HG03520 (cell line): ENCODE results near the gene LAMTOR5.
A peak's percentile ranks its signal among the peaks of the same experiment; 100 is the strongest.
"Not testable (repeated sequence)": the region's sequence is repeated elsewhere in the genome, so short reads cannot be mapped to it uniquely, and the experiment has no call there.

Experiments used
- ATAC-seq: cut with Tn5 transposase; IDR thresholded peaks from one replicate; pipeline ENCODE4 v1.9.1; 2021; ENCODE audit warnings: mild to moderate bottlenecking, moderate library complexity; ENCODE audit not compliant: unreplicated experiment

LAMTOR5 gene

DNA sequence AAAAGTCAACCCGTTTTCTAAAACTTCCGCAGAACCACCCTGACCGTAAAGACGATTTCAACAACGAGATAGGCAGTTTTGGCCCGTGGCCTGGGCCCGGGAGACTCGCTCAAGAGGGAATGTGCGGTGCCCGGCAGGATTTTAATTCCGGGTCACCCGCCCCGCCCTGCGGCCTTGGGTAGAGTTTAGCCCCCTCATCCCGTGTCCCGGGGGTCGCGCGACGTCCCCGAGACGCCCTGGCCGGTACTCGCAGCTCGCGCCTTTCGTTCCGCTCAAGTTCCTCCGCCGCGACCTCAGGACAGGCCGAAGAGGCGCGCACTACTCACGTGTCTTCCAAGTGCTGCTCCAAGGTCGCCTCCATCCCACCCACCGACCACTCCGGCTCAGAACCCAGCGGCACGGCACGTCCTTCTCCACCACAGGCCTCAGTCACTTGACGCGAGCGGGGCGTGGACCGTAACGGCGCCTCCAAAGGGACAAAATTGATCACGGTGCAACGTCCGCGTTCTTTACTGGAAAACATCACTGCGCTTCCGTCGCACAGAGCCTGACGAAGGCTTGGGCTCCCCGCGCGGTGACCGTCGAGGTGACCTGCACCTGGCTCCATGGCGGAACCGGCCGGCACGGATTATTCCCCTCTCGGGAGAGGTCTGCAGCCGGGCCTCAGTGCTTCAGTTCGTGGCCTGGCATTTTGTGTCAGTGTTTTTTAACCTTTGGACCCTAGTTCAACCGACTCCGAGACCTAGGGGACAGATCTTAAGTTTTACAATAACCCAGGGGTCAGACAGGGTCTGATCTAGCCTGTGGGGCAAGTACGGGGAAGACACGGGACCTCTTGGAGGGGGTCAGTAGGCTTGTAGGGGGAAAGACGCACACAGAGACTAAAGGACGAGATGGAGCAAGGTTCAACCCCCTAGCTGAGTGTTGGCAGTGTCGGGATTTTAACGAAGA is at the start of gene LAMTOR5:
Gene LAMTOR5 (minus strand): TSS at position 435 of the 951 bp plus-strand sequence. CDS start 74 bp downstream, at position 361.
- ATAC-seq: peak; percentile 87

DNA sequence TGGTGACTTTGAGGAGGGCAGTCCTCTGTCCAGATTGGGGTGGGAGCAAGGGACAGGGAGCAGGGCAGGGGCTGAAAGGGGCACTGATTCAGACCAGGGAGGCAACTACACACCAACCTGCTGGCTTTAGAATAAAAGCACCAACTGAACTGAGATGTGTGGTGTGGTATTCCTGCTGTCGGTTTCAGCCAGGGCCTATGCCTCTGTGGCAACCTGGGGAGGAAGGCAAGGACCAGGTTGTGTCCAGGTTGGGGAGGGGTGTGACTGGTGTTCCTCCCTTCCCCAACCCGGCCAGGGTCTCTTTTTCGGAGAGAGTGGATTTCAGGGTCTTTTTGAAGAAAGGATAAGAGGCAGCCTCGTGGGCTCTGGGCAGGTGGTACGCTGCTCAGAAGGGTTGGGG is 49.7 kb upstream of the LAMTOR5 start:
- ATAC-seq: no peak

DNA sequence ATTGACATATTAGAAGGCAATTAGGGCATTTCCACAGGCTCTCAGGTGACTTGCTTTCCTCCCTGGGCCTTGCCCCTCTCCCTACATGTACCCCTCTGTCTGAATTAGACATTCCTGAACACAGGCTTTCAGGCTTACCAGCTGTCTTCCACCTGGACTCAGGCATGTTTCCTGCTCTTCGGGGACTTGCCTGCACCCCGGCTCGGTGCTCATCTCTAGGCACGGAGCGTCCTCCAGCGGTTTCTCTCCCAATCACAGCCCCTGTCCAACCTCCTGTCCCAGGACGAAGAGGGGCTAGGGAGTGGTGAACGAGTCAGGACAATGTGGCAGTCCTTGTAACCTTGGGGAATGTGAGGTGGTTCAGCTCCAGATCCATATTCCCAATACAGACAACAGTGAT is 47.7 kb upstream of the LAMTOR5 start:
- ATAC-seq: no peak

DNA sequence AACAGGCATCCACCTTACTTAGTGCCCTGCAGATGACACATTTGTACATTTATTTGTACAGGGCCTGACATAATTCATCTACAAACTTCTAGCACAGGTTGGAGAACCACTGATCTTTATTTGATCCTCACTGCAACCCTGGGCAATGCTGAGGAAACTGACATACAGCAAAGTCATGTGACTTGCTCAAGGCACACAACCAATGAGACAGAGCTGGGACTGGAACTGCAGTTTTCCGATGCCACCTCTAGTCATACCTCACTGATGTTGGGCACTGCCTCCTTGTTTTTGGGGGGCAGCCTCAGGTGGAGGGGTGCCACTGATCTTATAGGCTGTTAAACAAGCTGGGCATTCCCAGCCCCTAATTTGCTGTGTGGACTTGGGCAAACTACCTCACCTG is 46.8 kb upstream of the LAMTOR5 start:
- ATAC-seq: no peak

DNA sequence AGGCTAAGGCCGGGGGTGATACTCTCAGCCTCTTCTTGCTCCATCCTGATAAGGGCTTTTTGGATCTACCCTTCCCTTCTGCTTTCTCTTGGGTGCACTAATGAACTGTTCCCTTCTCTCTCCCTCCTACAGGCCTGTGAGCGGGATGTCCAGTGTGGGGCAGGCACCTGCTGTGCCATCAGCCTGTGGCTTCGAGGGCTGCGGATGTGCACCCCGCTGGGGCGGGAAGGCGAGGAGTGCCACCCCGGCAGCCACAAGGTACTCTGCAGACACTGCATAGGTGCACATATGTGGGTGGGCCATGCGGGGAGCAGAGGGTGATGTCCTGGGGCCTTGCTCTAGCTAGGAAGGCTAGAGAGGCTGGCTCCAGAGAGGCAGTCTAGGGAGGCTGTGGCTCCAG is 46.3 kb upstream of the LAMTOR5 start:
- no peak for ATAC-seq

DNA sequence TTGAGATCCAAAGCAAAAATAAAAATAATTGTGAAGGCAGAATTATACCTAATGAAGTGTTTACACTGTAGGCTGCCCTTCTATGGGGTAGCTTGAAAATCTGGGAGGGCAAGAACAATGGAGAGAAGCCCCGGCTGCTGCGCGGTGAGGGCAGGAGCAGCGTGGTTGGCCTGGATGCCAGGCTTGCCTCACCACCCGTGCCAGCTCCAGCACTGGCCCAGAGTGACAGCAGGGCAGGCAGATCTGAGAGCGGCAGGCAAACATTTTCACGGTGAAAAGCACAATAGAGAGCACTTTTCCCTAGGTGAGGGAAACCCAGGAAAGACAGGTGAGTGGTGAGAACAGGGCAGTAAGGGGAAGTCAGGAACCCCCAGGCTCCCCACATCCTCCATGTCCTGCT is 44.8 kb upstream of the LAMTOR5 start:
- no peak for ATAC-seq

DNA sequence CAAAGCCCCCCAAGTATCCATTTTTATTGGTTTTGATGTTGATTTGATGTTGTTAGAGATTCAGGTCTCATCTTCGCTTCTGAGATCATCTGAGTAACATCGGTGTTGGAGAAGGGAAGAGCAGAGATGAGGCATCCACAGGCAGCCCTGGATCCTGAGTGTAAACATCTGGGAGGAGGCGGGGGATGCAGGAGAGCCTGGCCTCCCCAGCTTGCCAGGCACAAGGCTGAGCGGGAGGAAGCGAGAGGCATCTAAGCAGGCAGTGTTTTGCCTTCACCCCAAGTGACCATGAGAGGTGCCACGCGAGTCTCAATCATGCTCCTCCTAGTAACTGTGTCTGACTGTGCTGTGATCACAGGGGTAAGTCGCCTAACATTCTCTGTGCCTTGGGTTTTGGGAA is 43.4 kb upstream of the LAMTOR5 start, which contains the start of gene PROK1:
Gene PROK1 (plus strand): TSS at position 221 of the 400 bp plus-strand sequence. CDS start 68 bp downstream, at position 289.
- ATAC-seq: no peak

DNA sequence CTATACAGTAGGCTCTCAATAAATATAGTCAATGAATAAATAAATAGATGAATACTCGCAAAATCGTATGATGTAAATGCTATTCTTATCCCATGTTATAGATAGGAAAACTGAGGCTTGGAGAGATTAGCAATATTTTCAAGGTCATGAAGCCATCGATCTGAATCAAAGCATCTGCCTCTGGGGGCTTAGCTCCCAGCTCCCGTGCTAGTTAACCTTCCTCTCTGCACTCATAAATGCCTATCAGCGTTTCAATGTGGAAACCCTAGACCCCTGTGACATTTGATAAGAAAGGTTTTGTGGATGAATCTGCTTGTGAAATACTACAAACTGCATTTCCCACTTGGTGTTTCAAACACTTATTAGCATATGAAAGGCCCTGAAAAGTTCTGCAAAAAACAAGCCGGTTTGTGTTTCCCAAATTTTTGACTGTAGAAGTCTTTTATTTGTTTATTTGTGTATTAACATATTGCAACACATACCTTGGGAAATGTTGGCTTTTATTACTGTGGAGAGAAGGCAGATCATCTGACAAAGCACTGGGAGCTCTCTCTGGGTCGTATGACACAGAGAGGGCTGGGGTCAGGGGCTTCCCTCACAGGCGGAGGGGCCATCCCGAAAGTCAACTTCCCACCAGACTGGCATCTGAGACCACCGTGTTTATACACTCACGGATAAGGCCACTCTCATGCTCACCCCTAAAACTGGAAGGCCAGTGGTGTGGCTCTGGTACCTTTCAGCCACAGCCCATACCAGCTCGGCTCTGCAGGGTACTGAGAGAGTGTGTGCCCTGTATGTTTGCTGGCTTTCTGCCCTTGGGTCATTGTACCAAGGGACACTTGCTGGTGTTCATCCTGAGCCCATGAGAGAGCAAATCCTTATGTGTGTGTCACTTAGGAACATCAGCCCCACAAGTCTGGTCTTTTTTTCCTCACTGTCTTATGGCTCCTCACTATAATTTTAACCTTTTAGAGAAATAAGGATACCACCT is 42.5 kb upstream of the LAMTOR5 start:
- ATAC-seq: no peak

DNA sequence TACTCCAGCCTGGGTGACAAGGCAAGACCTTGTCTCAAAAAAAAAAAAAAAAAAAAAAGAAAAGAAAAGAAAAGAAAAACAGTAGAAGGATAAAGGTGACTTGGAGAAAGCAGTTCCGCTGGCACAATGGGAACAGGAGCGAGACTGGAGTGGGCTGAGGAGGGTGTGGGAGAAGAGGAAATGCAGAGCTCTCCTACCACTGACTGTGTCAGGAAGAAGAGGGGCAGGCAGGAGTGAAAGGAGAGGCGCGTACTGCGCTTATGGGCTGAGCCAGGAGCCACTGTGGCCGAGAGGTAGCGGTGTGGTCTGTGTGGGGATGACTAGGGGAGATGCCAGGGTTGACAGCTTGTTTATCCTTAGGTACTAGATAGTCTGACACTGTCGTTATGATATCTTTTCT is 37.1 kb upstream of the LAMTOR5 start:
- no peak for ATAC-seq

DNA sequence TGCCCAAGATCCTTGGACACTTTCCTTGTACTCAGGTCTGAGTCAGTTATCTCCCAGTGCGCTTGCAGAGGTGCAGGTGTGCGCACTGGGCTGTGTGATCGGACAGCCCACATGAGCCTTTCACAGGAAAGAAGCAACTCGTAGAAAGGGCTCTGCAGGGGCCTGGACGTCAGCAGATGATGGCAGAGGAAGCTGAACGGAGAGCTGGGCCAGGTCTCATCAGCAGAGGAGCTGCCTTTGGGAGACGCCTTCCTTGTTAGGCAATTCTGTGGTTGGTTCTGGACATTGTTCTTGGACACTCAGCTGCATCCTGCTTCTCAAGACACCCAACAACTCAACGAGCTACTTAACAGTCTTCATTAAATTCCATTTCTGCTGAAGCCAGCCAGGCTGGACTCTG is 36.0 kb upstream of the LAMTOR5 start:
- no peak for ATAC-seq

DNA sequence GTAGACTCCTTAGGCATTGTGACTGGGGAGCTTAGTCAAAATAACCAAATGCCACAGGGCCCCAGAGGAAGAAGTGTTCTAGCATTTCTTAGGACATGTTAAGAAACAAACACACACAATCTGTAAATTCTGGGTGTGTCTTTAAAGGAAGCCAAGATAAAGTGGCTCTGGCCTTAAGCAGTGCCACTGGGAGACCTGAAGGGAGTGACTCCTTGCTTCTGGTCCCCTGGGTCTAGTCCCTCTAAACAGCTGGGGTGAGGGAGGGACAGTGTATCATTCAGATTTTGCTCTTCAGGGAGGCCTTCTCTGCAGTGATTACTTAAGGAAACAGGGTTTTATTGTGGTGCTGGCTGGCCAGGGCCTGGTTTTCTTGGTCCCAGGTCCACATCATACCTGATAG is 34.4 kb upstream of the LAMTOR5 start:
- no peak for ATAC-seq

DNA sequence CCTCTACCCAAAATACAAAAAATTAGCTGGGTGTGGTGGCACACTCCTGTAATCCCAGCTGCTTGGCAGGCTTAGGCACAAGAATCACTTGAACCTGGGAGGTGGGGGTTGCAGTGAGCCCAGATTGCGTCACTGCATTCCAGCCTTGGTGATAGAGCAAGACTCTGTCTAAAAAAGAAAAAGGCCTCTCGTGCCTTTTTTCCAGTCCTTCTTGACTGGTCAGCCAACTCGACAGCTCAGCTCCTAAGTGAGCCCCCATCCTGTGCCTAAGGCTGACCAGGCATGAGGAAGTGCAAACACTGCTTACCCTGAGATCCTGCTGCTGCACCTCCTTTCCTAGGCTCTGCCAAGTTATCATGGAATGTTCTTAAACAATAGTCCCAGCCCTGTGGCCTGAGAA is 33.4 kb upstream of the LAMTOR5 start:
- ATAC-seq: no peak

DNA sequence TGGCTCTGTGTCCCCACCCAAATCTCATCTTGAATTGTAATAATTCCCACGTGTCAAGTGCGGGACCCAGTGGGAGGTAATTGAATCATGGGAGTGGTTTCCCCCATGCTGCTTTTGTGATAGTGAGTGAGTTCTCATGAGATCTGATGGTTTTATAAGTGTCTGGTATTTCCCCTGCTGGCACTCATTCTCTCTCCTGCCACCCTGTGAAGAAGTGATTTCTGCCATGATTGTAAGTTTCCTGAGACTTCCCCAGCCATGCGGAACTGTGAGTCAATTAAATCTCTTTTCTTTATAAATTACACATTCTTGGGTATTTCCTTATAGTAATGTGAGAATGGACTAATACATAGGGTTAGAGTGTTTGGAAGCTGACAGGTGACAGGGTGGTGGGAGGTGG is 32.4 kb upstream of the LAMTOR5 start:
- ATAC-seq: not testable (repeated sequence)

DNA sequence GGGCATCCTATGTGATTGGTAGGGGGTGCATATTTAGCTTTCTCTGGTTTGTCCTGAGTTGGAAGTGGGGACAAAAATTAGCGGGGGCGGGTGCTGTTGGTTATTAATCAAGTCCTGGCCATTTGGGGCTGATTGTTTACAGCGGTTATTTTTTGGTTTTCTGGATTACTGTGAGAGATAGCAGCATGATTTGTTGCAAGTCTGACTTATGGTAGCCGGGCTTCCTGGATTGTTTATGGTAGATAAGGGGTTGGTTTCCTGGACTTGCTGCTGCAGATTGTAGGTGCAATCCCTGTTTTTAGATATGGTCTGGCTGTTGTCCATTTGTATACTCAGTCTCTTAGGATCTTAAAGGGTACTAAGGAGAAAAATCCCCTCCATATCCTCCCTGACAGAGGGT is 31.4 kb upstream of the LAMTOR5 start:
- no peak for ATAC-seq

DNA sequence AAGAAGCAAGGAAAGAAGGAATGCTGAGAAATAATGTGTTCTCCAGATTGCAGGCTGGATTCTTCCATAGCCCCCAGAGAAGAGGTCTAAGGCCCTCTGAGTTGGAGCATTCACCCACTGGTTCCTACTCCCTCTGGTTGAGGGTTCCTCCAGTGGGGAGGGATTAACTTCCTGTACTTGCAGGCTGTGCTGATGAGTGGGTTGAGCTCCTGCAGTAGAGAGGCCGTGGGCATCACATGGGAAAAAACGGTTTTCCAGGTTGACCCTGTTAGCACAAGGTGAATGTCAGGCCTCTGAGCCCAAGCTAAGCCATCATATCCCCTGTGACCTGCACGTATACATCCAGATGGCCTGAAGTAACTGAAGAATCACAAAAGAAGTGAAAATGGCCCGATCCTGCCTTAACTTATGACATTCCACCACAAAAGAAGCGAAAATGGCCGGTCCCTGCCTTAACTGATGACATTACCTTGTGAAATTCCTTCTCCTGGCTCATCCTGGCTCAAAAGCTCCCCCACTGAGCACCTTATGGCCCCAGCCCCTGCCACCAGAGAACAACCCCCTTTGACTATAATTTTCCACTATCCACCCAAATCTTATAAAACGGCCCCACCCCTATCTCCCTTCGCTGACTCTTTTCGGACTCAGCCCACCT is 30.3 kb upstream of the LAMTOR5 start:
- ATAC-seq: not testable (repeated sequence)

DNA sequence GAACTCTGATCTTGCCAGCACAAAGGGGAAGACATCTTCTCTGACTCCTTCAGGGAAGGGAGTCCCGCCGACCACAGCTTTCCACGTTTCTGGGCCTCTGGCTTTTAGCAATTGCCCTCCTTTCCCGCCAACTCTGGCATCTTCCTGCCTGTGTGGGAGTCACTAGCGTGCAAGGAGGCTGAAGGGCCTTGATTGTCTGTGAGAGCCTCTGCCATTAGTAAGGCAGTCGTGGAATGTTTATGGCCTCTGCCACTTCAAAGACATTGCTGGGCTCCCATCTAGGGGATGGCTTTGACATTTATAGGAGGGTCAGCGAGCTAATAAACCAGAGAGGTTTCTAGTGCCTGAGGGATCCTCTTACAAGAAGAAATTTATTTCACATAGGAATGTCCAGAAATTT is 29.1 kb upstream of the LAMTOR5 start:
- ATAC-seq: no peak

DNA sequence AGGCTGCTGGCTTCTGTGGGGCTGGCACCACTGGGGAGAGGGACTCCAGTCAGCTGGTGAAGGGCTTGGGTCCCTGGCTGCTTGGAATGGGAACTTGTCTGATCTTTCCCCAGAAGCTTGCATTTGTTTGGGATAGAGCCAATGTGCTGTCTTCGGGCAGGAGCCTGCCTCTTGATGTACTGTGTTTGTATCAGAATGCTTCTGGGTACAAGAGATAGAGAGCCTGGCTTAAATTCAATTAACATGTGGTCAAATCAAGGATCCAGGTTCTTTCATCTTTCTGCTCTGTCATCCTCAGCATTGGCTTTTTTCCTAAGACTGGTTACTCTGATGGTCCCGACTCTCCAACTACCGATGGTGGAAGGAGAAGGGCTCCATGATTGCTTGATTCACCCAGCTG is 27.5 kb upstream of the LAMTOR5 start:
- no peak for ATAC-seq

DNA sequence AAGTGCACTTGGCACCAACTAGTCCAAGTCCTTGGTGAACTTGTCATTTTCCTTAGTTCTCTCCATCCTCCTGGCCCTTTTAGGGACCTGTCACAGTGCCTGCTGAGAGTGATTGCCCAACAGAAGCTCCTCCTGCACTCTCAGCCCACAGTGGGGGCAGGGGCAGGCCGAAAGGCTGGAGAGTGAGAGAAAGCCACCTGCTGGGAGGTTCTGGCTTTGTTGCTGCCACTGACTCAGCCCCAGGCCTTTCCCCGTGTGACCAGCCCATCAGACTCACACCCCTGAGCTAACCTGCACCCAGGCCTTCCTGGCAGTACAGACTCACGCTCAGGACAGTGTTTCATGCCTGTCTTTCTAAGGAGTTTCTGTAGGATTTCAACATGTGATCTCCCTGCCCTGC is 26.3 kb upstream of the LAMTOR5 start:
- ATAC-seq: no peak

DNA sequence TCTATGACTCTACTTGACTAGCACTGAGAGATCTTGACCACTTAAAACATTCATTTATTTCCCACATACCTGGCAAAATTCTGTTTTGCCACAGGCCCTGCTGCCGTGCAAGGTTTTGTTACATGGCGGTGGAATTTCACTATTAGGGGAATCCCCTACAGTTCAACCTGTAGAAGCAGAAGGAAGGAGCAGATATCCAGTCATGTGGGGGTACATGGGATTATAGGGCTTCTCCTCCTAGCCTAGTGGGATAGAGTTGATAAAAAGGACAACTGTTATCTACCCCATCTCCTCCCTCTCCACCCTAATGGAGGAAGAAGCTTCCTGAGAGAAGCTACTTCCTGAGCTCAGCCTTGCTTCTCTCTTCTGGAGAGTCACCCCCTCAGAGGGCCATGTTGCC is 25.7 kb upstream of the LAMTOR5 start:
- ATAC-seq: no peak

DNA sequence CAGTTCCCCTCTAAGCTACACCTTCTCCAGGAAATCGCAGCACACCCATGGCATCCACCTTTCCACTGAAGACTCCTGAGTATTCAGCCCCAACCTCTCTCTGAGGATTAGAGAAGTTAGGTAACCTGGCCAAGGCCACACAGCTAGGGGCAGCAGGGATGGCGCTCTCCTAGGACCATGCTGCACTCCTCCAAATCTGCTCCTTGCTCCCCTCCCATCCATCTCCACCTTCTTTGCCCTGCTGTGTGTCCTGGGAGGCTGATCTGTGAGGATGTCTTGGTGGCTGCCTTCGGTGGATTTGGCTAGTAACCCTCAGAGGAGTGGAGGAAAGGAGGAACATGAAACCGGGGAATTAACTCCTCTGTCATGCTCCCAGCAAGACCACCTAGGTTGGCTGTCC is 23.4 kb upstream of the LAMTOR5 start:
- no peak for ATAC-seq

DNA sequence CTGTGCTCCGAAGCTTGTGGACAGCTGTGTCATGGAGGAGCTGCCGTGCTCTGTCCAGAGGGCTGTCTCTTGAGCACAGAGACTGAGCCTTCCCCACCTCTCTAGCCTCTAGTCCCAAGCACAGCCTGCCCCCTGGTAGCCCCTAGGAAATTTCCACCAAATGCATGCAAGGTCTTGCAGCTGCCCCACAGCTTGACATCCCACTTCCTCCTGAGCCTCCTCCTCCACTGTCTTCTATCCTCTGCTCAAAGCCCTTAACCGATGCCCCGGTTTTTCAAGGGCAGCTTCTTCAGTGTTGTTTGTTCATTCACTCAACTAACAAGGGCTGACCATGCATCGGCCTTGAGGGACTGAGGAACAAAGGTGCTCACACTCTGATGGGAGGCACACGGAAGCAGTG is 22.9 kb upstream of the LAMTOR5 start:
- no peak for ATAC-seq
